ENCODE results near the gene ATAD3B.
"Not testable (repeated sequence)": the region's sequence is repeated elsewhere in the genome, so short reads cannot be mapped to it uniquely, and the experiment has no call there.

The ATAD3B gene

DNA sequence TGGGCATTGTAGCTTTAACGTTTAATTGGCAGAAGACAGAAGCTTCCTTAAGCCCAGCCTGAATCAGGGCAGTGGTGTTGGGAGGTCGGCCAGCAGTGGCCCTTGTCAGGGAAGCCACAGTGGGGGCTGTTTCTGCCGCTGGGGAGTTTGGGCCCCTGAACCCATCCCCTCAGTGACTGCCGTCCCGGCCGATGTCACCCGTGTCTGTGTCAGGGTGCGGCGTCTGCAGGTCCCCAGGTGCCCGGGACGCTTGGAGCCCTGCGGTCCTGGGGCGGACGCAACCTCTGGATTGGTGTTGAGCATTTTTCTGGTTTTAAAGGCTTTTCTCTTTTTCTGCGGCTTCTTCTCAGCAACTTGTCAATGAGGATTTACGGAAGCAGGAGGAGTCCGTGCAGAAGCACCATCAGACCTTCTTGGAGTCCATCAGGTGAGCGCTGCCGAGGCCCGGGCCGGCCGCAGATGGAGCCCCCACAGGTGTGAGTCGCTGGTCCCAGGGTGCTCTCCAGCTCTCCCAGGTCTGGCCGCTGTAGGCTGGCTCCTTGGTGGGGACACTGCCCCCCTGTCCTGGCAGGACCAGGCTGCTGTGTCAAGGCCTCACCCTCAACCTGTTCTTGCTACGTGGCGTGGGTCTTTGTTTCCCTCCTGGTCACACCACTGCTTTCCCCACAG lies 19.7 kb upstream of the ATAD3B start:
- in situ Hi-C loops (cut with MboI; ENCODE audit: low sequenced_read_pairs): no loop called here
- no peak for DNase-seq (ENCODE audit: low spot score in 2 of 2)
- Histone ChIP-seq H3K4me1 (no peaks in the 10 kb centered on the region), H3K4me3 (no peak overlapping the region), H3K36me3 (replicated peaks) (no peaks in the 10 kb centered on the region), H3K27me3 (ENCODE audit: low read depth) (no peaks in the 10 kb centered on the region; the same call in none of the 2 replicates), H3K9me3 (no peaks in the 10 kb centered on the region)

GRCh38 chr1:1452365-1452739 lies 19.2 kb upstream of the ATAD3B start:
- in situ Hi-C loops (cut with MboI; ENCODE audit: low sequenced_read_pairs); H3K4me3 ChIP-seq; H3K27me3 ChIP-seq (ENCODE audit: low read depth); H3K9me3 ChIP-seq; H3K36me3 ChIP-seq (replicated peaks); DNase-seq (ENCODE audit: low spot score in 2 of 2); H3K4me1 ChIP-seq: not testable (repeated sequence)

DNA sequence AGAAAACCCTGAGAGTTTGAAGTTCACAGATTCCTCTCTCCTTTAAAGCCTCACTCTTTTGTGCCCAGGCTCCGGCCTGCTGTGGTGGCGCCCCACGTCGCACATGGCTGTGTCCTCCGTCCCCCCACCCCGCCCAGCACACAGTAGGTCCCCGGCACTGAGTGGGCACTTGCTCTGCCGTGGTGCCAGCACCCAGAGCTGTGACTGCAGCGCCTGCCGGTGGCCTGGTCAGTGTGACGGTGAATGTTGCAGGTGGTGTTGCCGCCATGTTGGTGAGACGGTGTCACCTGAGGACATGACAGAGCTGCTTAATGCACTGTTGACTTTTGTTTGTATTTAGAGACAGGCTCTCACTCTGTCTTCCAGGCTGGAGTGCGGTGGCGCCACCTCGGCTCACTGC lies 18.7 kb upstream of the ATAD3B start:
- Histone ChIP-seq H3K9me3 (no peaks in the 10 kb centered on the region), H3K4me1 (no peaks in the 10 kb centered on the region), H3K36me3 (replicated peaks) (no peaks in the 10 kb centered on the region), H3K27me3 (ENCODE audit: low read depth) (no peaks in the 10 kb centered on the region; the same call in none of the 2 replicates), H3K4me3 (no peak overlapping the region)
- no peak for DNase-seq (ENCODE audit: low spot score in 2 of 2)
- in situ Hi-C loops (cut with MboI; ENCODE audit: low sequenced_read_pairs): no loop called here

DNA sequence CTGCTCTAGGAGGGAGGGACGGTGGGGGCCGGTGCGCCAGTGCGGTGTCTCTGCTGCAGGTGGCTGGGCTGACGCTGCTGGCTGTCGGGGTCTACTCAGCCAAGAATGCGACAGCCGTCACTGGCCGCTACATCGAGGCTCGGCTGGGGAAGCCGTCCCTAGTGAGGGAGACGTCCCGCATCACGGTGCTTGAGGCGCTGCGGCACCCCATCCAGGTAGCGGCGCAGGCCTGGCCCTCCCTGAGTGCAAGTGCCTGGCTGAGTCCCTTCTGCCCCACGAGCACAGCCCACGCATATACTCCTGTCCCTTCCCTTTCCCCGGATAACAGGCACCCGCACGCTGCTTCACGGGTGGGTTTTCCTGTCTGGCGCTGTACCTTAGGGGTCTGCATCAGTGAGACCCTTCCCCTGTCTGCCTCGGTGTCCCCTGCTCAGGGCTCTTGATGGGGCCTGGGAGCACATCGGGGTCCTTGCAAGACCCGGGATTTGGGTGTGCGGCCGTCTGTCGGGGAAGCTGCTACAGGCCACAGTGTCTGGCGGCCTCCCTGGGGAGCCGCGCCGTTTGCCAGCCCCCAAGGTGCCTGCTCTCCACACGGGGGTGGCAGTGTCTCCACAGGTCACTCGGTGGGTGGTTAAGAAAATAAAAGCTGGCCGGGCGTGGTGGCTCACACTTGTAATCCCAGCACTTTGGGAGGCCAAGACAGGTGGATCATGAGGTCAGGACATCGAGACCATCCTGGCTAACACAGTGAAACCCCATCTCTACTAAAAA lies 17.1 kb upstream of the ATAD3B start:
- H3K36me3 ChIP-seq (replicated peaks); in situ Hi-C loops (cut with MboI; ENCODE audit: low sequenced_read_pairs); H3K9me3 ChIP-seq; H3K4me1 ChIP-seq; H3K4me3 ChIP-seq; H3K27me3 ChIP-seq (ENCODE audit: low read depth); DNase-seq (ENCODE audit: low spot score in 2 of 2): not testable (repeated sequence)

DNA sequence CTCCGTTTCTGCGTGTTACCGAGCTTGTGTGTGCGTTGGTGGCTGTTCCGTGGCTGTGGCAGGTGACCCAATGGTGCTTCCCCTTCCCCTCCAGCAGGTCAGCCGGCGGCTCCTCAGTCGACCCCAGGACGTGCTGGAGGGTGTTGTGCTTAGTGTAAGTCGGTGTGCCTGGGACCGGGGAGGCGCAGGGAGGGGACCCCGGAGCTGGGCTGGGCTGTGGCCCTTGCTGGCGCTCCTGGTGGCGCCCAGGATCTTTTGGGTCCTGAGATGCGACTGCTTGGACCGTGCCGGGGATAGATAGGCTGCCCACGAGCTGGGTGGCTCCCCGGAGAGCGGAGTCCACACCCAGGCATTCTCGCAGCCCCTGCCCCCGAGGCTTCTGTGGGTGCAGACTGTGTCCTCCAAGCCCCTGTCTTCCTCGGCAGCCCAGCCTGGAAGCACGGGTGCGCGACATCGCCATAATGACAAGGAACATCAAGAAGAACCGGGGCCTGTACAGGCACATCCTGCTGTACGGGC lies 16.1 kb upstream of the ATAD3B start:
- no peak for DNase-seq (ENCODE audit: low spot score in 2 of 2)
- no peaks in the 10 kb centered on the region for H3K36me3 ChIP-seq (replicated peaks)
- no peaks in the 10 kb centered on the region for H3K9me3 ChIP-seq
- H3K27me3 ChIP-seq (ENCODE audit: low read depth): no peaks in the 10 kb centered on the region
- H3K4me3 ChIP-seq: no peak overlapping the region
- no peaks in the 10 kb centered on the region for H3K4me1 ChIP-seq
- in situ Hi-C loops (cut with MboI; ENCODE audit: low sequenced_read_pairs): no loop called here

DNA sequence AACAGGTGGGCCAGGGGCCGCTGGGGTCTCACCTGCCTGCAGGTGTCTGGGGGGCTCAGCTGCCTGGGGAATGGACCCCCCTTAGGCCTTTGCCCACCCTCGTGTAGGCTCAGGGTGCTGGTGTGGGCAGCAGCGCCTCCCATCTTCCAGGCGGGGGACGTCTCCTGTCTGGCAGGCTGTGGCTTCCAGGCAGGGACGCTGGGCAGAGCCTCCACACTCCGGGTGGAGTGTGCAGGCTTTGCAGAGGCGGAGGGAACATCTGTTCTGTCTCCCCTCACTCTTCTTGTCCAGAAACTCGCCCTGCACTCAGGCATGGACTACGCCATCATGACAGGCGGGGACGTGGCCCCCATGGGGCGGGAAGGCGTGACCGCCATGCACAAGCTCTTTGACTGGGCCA lies 15.6 kb upstream of the ATAD3B start:
- DNase-seq (ENCODE audit: low spot score in 2 of 2); H3K27me3 ChIP-seq (ENCODE audit: low read depth); H3K4me1 ChIP-seq; in situ Hi-C loops (cut with MboI; ENCODE audit: low sequenced_read_pairs); H3K36me3 ChIP-seq (replicated peaks); H3K9me3 ChIP-seq; H3K4me3 ChIP-seq: not testable (repeated sequence)

DNA sequence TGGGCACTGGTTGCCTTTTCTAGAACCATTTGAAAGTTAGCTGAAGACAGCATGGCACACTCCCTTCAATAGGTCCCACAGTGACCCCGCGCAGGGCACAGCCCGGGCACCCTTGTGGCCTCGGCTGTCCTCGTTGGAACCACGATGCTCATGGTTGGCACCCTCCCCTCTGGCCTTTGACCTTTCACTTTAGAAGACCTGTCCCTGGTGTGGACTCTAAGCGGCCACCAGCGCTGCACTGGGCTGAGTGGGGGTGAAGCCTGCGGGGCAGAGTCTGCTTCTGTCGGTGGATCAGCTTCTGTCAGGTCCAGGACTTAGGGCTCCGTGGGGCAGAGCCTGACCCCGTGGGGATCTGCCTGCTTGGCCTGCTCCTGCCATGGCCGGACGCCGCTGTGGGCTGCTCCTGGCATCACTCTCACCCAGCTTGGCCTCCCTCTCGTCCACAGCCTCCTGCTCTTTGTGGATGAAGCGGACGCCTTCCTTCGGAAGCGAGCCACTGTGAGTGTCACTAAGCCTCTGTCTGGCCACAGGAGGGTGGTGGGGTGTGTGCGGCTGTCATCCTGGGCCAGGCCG lies 14.8 kb upstream of the ATAD3B start:
- DNase-seq (ENCODE audit: low spot score in 2 of 2); H3K27me3 ChIP-seq (ENCODE audit: low read depth); in situ Hi-C loops (cut with MboI; ENCODE audit: low sequenced_read_pairs); H3K4me1 ChIP-seq; H3K9me3 ChIP-seq; H3K36me3 ChIP-seq (replicated peaks); H3K4me3 ChIP-seq: not testable (repeated sequence)

DNA sequence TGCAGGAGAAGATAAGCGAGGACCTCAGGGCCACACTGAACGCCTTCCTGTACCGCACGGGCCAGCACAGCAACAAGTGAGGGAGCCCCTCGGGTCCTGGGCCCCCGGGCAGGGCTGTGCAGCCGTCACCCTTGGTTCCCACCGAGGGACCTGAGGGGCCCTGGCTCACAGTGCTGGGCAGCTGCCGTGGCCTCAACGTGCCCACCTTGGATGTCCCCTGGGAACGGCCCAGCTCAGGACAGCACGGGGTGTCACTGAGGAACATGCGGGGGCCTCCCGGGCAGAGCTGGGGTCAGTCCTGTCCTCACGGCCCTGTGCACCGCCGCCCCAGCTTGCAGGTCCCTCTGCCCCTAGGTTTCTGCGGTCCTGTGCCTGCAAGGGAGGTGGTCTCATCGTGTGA lies 12.4 kb upstream of the ATAD3B start:
- DNase-seq (ENCODE audit: low spot score in 2 of 2); H3K9me3 ChIP-seq; H3K36me3 ChIP-seq (replicated peaks); H3K4me1 ChIP-seq; H3K27me3 ChIP-seq (ENCODE audit: low read depth); H3K4me3 ChIP-seq; in situ Hi-C loops (cut with MboI; ENCODE audit: low sequenced_read_pairs): not testable (repeated sequence)

- H3K4me3 ChIP-seq; in situ Hi-C loops (cut with MboI; ENCODE audit: low sequenced_read_pairs); H3K27me3 ChIP-seq (ENCODE audit: low read depth); DNase-seq (ENCODE audit: low spot score in 2 of 2); H3K9me3 ChIP-seq; H3K36me3 ChIP-seq (replicated peaks); H3K4me1 ChIP-seq: not testable (repeated sequence)
Observed at GRCh38 chr1:1459711-1460110, 11.9 kb upstream of the ATAD3B start.

- in situ Hi-C loops (cut with MboI; ENCODE audit: low sequenced_read_pairs): no loop called here
- Histone ChIP-seq H3K4me1 (no peaks in the 10 kb centered on the region), H3K36me3 (replicated peaks) (no peaks in the 10 kb centered on the region), H3K4me3 (no peak overlapping the region), H3K27me3 (ENCODE audit: low read depth) (no peaks in the 10 kb centered on the region), H3K9me3 (no peaks in the 10 kb centered on the region)
- no peak for DNase-seq (ENCODE audit: low spot score in 2 of 2)
Observed at GRCh38 chr1:1460540-1461130, 10.9 kb upstream of the ATAD3B start.

- Histone ChIP-seq H3K4me1 (no peaks in the 10 kb centered on the region), H3K4me3 (no peak overlapping the region), H3K27me3 (ENCODE audit: low read depth) (no peaks in the 10 kb centered on the region), H3K36me3 (replicated peaks) (no peaks in the 10 kb centered on the region), H3K9me3 (no peaks in the 10 kb centered on the region)
- in situ Hi-C loops (cut with MboI; ENCODE audit: low sequenced_read_pairs): no loop called here
- no peak for DNase-seq (ENCODE audit: low spot score in 2 of 2)
Observed at GRCh38 chr1:1461721-1462317, 9.7 kb upstream of the ATAD3B start.

- no peaks in the 10 kb centered on the region for H3K36me3 ChIP-seq (replicated peaks)
- H3K9me3 ChIP-seq: no peaks in the 10 kb centered on the region
- in situ Hi-C loops (cut with MboI; ENCODE audit: low sequenced_read_pairs): no loop called here
- H3K4me1 ChIP-seq: no peaks in the 10 kb centered on the region
- no peak for DNase-seq (ENCODE audit: low spot score in 2 of 2)
- H3K4me3 ChIP-seq: no peak overlapping the region
- H3K27me3 ChIP-seq (ENCODE audit: low read depth): no peaks in the 10 kb centered on the region
Observed at GRCh38 chr1:1462318-1462966, 9.1 kb upstream of the ATAD3B start.

DNA sequence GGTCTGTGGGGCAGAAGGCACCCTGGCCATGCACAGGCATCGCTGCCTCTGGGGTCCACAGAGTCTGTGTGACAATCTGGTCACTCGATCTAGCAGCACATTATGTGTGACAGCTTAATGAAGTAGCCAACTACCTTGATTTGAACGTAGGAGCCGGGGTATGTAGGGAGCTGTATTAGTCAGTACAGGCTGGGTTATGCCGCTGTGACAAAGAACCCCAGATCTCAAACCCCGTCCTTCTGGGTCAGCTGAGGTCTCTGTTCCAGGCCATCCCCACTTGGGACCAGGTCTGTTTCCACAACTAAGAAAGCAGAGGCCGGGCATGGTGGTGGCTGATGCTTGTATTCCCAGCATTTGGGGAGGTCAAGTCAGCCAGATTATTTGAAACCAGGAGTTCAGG lies 8.3 kb upstream of the ATAD3B start:
- in situ Hi-C loops (cut with MboI; ENCODE audit: low sequenced_read_pairs): no loop called here
- Histone ChIP-seq H3K4me1 (no peaks in the 10 kb centered on the region), H3K36me3 (replicated peaks) (no peaks in the 10 kb centered on the region), H3K9me3 (no peaks in the 10 kb centered on the region), H3K27me3 (ENCODE audit: low read depth) (no peaks in the 10 kb centered on the region), H3K4me3 (no peak overlapping the region)
- no peak for DNase-seq (ENCODE audit: low spot score in 2 of 2)
